ENCODE measurements around the gene RASA2. TPM values are rescaled to one million over a fixed set of nuclear protein-coding genes. Genes with fewer than 3 reads are reported as not detected.

RASA2 gene
- total and polyA plus RNA-seq, 9 of the 15 experiments (the other 6 are each of a cell fraction or from before 2014, with no cell fraction given) = 2.0 to 12.8 (median 9.5) TPM

GRCh38 chr3:141629976-141630375 is 143.1 kb downstream of the RASA2 start (continued):
- TF ChIP-seq CTBP1 (IDR thresholded peaks at IDR 0.05; ENCODE audit: borderline replicate concordance) (peak; percentile 78), MLLT1 (IDR thresholded peaks at IDR 0.05) (no peak), HDAC2 (IDR thresholded peaks at IDR 0.05) (0 out of 2 replicates have a peak, but pooled peaks have one; percentile 34), SMAD4 (CRISPR knock-in tag; conservative IDR thresholded peaks at IDR 0.05) (peak; percentile 56), KLF16 (IDR thresholded peaks at IDR 0.05) (peak; percentile 82; the same call in 1 of the 2 replicates), TAL1 (IDR thresholded peaks at IDR 0.05) (peak; percentile 82), MBD2 (IDR thresholded peaks at IDR 0.05; ENCODE audit: borderline replicate concordance, low read depth) (peak; percentile 47; the same call in 1 of the 2 replicates), CBFA2T2 (conservative IDR thresholded peaks at IDR 0.05) (peak; percentile 88), CREM (IDR thresholded peaks at IDR 0.05; ENCODE audit: low read depth) (peak; percentile 39; the same call in 1 of the 2 replicates), ZNF785 (CRISPR knock-in tag; IDR thresholded peaks at IDR 0.05) (no peak), TOE1 (IDR thresholded peaks at IDR 0.05; ENCODE audit: borderline replicate concordance) (0 out of 2 replicates have a peak, but pooled peaks have one; percentile 20), TOE1 (CRISPR knock-in tag; IDR thresholded peaks at IDR 0.05; ENCODE audit: borderline replicate concordance, low read depth) (no peak), ZBTB12 (CRISPR knock-in tag; IDR thresholded peaks at IDR 0.05) (no peak), FOXM1 (IDR thresholded peaks at IDR 0.05; ENCODE audit: low read depth) (peak; percentile 35; the same call in 1 of the 2 replicates), FOXM1 (CRISPR knock-in tag; IDR thresholded peaks at IDR 0.05; ENCODE audit: low read depth) (no peak), RUNX1 (IDR thresholded peaks at IDR 0.05; ENCODE audit: low read depth) (peak; percentile 56; the same call in 1 of the 2 replicates), ZEB2 (IDR thresholded peaks at IDR 0.05) (peak; percentile 88), RBM39 (optimal IDR thresholded peaks at IDR 0.05; ENCODE audit: low read depth, low read length) (no peak), SMARCA4 (IDR thresholded peaks at IDR 0.05) (peak; percentile 81), KDM1A (IDR thresholded peaks at IDR 0.05) (peak; percentile 63 to 67; a peak in 3 of 4 replicates), NCOA1 (IDR thresholded peaks at IDR 0.05; ENCODE audit: low read depth) (no peak), POLR2AphosphoS5 (IDR thresholded peaks at IDR 0.05; ENCODE audit: control insufficient read depth, insufficient read depth, low read depth, low read length) (peak; percentile 68; the same call in 1 of the 2 replicates), CXXC5 (CRISPR knock-in tag; IDR thresholded peaks at IDR 0.05) (peak; percentile 46), ZNF507 (tag; conservative IDR thresholded peaks at IDR 0.05) (no peak), EGR1 (conservative IDR thresholded peaks at IDR 0.05) (peak; percentile 46; the same call in 1 of the 2 replicates)

All from K562 (cell line).